CD4-positive, alpha-beta T cell treated with Interferon alpha-2 for 1 hour (primary cell): ENCODE measurements around the gene IFT88.

Experiments used
- DNase-seq, 2 donors: peaks; one replicate each; pipeline ENCODE4 v3.0.0-alpha.2; 2020 to 2022

Gene IFT88

GRCh38 chr13:20567881-20568528, 1.0 kb downstream of the IFT88 start:
- no peak for DNase-seq

DNA sequence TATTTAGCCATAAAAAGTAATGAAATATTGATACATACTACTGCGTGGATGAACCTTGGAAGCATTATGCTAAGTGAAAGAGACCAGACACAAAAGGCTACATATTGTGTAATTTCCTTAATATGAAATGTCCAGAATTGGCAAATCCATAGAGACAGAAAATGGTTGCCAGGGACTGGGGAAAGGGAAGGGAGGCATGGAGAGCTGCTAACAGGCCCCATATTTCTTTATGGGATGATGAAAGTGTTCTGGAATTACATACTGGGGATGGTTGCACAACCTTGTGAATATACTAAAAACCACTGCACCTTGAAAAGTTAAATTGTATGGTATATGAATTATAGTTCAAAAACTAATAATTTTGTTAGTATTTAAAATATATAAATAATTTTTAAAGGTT, 3.6 kb downstream of the IFT88 start:
- DNase-seq = no peak

DNA sequence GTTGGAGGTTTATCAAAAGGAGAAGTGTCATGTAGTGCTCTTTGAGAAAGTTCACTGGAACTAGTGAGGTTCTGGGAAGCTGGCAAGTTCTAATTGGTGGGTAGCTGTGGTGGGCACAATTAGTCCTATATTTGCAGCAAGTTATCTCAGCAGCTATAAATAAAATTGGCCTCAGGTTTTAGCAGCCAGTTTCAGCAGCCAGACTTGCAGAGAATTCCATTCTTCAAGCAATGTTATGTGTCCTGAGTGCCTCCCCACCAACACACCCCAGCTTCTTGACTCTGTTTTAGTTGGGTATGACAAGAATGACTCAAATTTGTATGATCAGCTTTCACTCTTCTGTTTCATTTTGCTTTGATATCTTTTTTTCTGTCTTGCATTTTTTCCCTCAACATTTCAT, 4.7 kb downstream of the IFT88 start:
- no peak for DNase-seq

GRCh38 chr13:20573186-20573585, 6.2 kb downstream of the IFT88 start:
- DNase-seq = no peak

DNA sequence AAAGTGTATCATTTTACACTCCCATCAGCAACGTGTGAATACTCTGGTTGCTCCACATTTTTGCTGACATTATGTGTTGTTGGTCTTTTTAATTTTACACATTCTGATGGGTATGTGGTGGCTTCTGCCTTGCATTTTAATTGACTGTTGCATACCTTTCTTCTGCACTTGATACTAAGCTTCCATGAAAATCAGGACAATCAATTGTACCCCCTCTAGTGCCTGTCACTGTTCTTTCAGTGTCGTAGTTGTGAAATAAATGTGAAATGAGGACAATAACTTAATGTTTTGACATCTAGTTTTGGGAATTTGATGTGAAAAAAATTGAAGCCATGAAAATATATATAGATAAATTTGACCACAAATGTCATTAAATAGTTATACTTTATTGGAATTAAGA, 6.7 kb downstream of the IFT88 start:
- DNase-seq = no peak

DNA sequence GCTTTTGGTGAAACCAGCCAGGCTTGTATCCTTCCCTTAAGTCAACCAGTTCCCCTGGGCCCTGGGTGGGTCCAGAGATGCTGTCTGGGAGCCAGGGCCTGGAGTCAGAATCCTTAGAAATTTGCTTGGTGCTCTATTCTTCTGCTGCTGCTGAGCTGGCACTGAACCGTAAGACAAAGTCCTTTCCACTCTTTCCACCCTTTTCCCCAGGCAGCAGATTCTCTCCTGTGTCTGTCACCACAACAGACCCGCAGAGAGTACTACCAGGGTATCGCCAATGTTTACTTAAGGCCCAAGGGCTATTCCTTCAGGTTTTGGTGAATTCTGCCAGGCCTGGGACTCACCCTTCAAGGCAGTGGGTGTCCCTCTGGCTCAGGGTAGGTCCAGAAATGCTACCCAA, 12.2 kb downstream of the IFT88 start:
- DNase-seq = no peak

GRCh38 chr13:20580257-20580656, 13.3 kb downstream of the IFT88 start:
- DNase-seq = no peak

- no peak for DNase-seq
Measured at GRCh38 chr13:20582026-20582425, 15.1 kb downstream of the IFT88 start.

DNA sequence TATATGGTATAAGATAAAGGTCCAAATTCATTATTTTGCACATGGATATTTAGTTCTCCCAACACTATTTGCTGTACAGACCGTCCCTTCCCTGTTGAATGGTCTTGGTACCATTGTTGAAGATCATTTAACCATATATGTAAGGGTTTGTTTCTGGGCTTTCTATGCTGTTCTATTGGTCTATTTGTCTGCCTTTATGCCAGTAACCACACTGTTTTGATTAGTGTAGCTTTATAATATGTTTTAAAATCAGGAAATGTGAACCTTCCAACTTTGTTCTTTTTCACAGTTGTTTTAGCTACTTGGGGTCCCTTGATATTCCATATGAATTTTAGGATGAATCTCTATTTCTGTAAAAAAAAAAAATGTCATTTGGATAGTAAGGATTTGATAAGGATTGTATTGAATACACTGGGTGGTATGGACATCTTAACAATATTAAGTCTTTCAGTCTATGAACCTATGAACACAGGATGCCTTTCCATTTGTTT, 16.9 kb downstream of the IFT88 start:
- no peak for DNase-seq

DNA sequence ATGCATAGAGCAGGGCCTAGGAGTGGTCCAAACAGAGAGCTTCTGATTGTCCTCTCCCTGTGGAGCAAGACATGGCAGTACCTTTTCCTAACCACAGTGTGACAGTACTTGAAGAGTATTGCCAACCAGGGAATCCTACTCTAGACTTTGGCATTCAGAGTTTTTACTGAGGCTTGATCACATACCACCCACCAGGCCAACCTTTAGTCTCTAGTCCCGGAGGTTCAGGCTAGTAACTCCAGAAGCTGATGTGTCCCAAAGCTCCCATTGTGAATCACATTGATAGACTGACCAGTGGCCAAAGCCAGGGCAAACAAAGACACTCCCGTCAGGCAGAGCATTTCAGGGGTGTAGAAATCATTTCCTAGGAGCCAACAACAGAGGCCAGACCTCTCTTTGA, 18.4 kb downstream of the IFT88 start:
- no peak for DNase-seq

DNA sequence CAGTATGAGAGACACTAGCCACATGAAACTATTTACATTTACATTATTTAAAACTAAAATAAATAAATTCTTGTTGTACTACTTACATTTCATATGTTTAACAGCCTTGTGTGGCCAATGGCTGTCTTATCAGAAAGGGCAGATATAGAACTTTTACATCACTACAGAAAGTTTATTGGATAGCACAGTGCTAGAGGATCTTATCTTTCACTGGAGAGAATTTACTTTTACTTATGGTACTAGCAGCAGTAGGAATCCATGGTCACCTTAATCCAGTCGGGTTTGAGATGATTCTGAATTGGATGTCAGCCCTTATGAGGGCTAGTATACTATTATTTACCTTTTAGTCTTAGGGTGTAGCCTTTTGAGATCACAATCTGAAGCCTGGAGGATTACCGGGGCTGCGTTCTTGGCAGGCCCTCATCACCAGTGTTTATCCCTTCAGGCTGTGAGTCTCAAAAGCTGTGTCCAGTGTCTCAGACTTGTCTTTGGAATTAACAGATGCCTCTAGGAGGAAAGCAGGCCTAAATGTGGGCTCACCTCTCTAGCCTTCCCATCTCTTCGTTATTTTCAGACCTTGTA, 21.7 kb downstream of the IFT88 start:
- no peak for DNase-seq

DNA sequence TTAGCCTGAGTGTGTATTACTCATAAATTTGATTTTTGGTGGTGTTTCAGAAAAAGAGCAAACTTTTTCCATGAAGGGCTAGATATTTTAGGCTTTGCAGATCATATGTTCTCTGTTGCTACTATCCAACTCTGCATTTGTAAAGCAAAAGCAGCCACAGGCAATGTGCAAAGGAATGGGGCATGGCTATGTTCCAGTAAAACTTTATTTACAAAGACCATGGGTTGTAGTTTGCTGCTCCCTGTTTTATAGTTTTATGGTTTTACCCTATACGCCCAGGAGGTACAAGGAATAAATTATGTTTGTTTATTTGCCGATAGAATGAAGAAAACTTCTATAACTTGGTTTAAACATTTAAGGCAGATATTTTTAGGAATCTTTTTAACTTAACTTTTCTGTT, 23.6 kb downstream of the IFT88 start:
- no peak for DNase-seq

- DNase-seq = no peak
Measured at GRCh38 chr13:20592606-20593005, 25.6 kb downstream of the IFT88 start.

DNA sequence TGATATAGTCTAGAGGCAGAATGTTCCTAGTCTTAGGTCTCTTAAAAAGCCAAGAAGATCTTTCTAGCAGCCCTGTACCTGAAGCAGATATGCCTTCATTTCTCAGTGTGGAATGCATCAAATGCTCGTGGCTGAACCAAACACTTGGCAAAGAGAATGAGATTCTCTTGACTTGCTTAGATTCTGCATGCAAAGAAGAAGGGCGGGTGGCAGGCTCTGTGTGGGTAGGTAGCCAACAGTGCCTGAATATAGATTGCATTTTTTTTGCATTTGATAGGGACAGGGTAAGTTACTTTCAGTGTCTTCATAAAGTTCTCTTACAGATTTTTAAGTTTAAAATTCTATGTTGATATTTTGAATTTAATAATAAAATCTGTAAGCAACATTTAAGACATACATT, 27.3 kb downstream of the IFT88 start:
- DNase-seq = no peak

GRCh38 chr13:20607015-20607414, 40.1 kb downstream of the IFT88 start:
- no peak for DNase-seq

GRCh38 chr13:20608438-20609020, 41.6 kb downstream of the IFT88 start:
- DNase-seq = no peak

DNA sequence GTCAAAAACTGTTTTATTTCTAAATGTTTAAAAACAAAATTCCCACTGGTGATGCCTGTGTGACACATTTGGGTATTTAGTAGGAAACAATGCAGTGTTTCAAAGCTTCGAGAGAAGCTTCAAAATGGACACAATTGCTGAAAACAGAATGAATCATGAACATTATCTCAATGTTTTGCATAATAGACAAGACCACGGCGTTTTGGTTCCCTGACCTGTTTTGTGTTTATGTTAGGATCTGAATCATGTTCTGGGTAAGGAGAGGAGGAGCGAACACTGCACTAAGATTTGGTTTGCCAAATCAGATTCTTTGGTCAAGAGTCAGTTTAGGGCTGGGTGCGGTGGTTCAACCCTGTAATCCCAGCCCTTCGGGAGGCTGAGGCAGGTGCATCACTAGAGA, 42.2 kb downstream of the IFT88 start:
- no peak for DNase-seq

GRCh38 chr13:20610006-20610405, 43.0 kb downstream of the IFT88 start:
- no peak for DNase-seq

DNA sequence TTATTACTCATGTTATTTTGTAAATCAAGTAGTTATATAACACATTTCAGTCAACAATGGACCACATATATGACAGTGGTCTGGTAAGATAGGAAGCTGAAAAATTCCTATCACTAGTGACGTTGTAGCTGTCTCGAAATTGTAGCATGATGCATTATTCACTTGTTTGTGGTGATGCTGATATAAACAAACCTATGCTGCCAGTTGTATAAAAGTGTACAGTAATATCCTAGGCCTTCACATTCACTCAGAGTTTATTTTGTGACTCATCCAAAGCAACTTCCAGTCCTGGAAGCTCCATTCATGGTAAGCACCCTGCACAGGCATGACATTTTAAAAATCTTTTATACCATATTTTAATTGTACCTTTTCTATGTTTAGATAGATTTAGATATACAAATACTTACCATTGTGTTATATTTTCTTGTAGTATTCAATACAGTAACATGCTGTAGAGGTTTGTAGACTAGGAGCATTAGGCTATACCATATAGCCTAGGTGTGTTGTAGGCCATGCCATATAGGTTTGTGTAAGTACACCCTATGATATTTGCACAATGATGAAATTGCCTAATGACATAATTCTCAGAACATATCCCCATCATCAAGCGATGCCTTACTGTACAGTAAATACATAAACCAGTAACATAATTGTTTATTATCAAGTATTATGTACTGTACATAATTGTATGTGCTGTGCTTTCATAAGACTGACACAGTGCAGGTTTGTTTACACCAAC, 49.3 kb downstream of the IFT88 start:
- DNase-seq = no peak

DNA sequence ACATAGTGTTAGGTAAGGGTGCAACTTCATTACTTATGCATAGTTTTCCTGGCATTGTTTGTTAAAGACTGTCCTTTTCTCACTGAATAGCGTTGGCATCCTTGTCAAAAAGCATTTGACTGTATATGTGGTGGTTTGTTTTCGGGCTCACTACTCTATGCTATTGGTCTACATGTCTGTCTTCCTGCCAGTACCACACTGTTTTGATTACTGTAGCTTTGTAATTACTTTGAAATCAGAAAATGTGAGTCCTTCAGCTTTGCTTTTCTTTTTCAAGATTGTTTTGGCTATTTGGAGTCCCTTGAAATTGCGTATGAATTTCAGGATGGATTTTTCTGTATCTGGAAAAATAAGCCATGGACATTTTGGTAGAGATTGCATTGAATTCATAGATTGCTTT, 56.0 kb downstream of the IFT88 start:
- no peak for DNase-seq

- DNase-seq = no peak
Measured at GRCh38 chr13:20624213-20624612, 57.3 kb downstream of the IFT88 start.

DNA sequence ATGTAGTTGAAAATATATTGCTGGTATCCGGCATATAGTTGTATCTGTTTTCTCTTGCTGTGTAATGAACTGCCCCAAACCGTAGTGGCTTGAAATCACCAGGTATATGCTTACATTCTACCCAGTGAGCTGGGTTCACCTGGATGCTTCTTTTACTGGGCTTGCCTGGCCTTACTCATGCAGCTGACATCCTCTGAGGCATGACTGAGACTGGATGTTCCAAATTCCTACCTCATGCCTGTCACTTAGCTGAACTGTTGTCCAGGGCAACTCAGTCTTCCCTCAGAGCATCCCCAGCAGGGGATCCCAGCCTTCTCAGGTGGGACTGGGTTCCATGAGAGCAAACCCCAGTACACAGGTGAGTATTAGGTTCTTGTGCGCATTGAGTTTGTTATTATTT, 66.8 kb downstream of the IFT88 start:
- DNase-seq = no peak

- no peak for DNase-seq
Measured at GRCh38 chr13:20636079-20636478, 69.1 kb downstream of the IFT88 start.

GRCh38 chr13:20637811-20638210, 70.9 kb downstream of the IFT88 start:
- no peak for DNase-seq
